K562 (cell line): ENCODE measurements around the gene PSMD9. TPM values are rescaled to one million over a fixed set of nuclear protein-coding genes. Genes with fewer than 3 reads are reported as not detected.

Source experiments
- ARNT ChIP-seq, 2 experiments: fragments of 450-650 bp; IDR thresholded peaks; 2 replicates each; pipeline ENCODE4 v1.6.1; 2016; ENCODE audit warnings: mild to moderate bottlenecking in 1 of 2
- BRD4 ChIP-seq: fragments of 200-600 bp; sonication (generic); IDR thresholded peaks from 2 replicates; pipeline ENCODE4 v1.6.1; 2017; ENCODE audit warnings: inconsistent platforms
- CBX1 ChIP-seq: sonication (generic); IDR thresholded peaks from 2 replicates; pipeline ENCODE4 v1.6.1; 2016; ENCODE audit warnings: antibody characterized with exemption, low read depth, mild to moderate bottlenecking
- HDAC3 ChIP-seq: fragments of 450-650 bp; IDR thresholded peaks from 2 replicates; pipeline ENCODE4 v1.6.1; 2018; ENCODE audit warnings: borderline replicate concordance, mild to moderate bottlenecking, moderate library complexity; ENCODE audit not compliant: partially characterized antibody
- KLF10 ChIP-seq: fragments of 250-450 bp; sonication (Bioruptor Pico); IDR thresholded peaks from 2 replicates; pipeline ENCODE4 v1.6.1; 2021; ENCODE audit warnings: matching md5 sums
- MEF2D ChIP-seq: conservative IDR thresholded peaks from 2 replicates; pipeline ENCODE4 v1.6.1; 2016; ENCODE audit warnings: low read depth, missing genetic modification characterization, missing compliant biosample characterization
- XRCC5 ChIP-seq: fragments of 200-400 bp; formaldehyde crosslinking; IDR thresholded peaks from 2 replicates; pipeline ENCODE4 v1.6.1; 2017; ENCODE audit warnings: low read depth, mild to moderate bottlenecking, low read length
- ZNF124 ChIP-seq: sonication (generic); formaldehyde crosslinking; IDR thresholded peaks from 2 replicates; pipeline ENCODE4 v1.8.1; 2022; ENCODE audit warnings: missing genetic modification reagents
- ZNF263 ChIP-seq: sonication (generic); formaldehyde crosslinking; IDR thresholded peaks from 2 replicates; pipeline ENCODE4 v1.8.0; 2022; ENCODE audit warnings: mild to moderate bottlenecking, missing genetic modification reagents, borderline replicate concordance
- ZNF668 ChIP-seq: fragments of 250-450 bp; sonication (Bioruptor Pico); IDR thresholded peaks from 2 replicates; pipeline ENCODE4 v1.8.0; 2022; ENCODE audit warnings: mild to moderate bottlenecking, inconsistent platforms
- ZNF75A ChIP-seq: fragments of 450-650 bp; formaldehyde crosslinking; IDR thresholded peaks from 2 replicates; pipeline ENCODE4 v1.4.0; 2020; ENCODE audit warnings: mild to moderate bottlenecking
- polyA plus RNA-seq, 8 experiments: library from polyadenylated mRNA; depleted of rRNA in 4 of 8; stranded (reverse) in 5 of 8; unstranded in 3 of 8; fragments of >200 nt; fragmentation: Nextera tagmentation in 2 of 8; fragmentation: Illumina TruSeq in 1 of 8; extraction: Ambion mirVana in 2 of 8; extraction: Trizol in 1 of 8; gene quantifications; 2 replicates each; pipeline versions ENCODE4 v1.2.1 to v1.2.3, GENCODE V29; 2011 to 2014; ENCODE audit warnings: inconsistent platforms in 1 of 8, missing spikeins in 1 of 8
- total RNA-seq, 7 experiments: library from RNA; depleted of rRNA in 6 of 7; stranded (reverse); fragments of >200 nt in 6 of 7; fragmentation: Illumina TruSeq in 2 of 7; extraction: Trizol in 2 of 7; gene quantifications; 2 replicates each; pipeline versions ENCODE4 v1.2.1 to v1.2.3, GENCODE V29; 2011 to 2021; ENCODE audit warnings: low replicate concordance in 1 of 7
- TF ChIP-seq, protein P1 (sequence below), 2 experiments: fragments of 150-350 bp in 1 of 2; IDR thresholded peaks; 2 replicates each; pipeline ENCODE4 v1.6.1; 2012 to 2016; ENCODE audit warnings: low read depth in 2 of 2, low read length in 2 of 2, mild to moderate bottlenecking in 1 of 2, moderate library complexity in 1 of 2
- TF ChIP-seq, protein P2 (sequence below): fragments of 250-450 bp; sonication (Bioruptor Pico); IDR thresholded peaks from 2 replicates; pipeline ENCODE4 v1.5.1; 2021; ENCODE audit warnings: mild to moderate bottlenecking
- TF ChIP-seq, protein P3 (sequence below): fragments of 150-350 bp; conservative IDR thresholded peaks from 2 replicates; pipeline ENCODE4 v1.6.1; 2014; ENCODE audit warnings: low read length
- TF ChIP-seq, protein P4 (sequence below): sonication (generic); formaldehyde crosslinking; IDR thresholded peaks from 2 replicates; pipeline ENCODE4 v1.8.0; 2022; ENCODE audit warnings: mild to moderate bottlenecking, missing genetic modification reagents

The PSMD9 gene
- total and polyA plus RNA-seq, 9 of the 15 experiments (the other 6 are each of a cell fraction or from before 2014, with no cell fraction given): 12.2 to 143 (median 61.3) TPM

DNA sequence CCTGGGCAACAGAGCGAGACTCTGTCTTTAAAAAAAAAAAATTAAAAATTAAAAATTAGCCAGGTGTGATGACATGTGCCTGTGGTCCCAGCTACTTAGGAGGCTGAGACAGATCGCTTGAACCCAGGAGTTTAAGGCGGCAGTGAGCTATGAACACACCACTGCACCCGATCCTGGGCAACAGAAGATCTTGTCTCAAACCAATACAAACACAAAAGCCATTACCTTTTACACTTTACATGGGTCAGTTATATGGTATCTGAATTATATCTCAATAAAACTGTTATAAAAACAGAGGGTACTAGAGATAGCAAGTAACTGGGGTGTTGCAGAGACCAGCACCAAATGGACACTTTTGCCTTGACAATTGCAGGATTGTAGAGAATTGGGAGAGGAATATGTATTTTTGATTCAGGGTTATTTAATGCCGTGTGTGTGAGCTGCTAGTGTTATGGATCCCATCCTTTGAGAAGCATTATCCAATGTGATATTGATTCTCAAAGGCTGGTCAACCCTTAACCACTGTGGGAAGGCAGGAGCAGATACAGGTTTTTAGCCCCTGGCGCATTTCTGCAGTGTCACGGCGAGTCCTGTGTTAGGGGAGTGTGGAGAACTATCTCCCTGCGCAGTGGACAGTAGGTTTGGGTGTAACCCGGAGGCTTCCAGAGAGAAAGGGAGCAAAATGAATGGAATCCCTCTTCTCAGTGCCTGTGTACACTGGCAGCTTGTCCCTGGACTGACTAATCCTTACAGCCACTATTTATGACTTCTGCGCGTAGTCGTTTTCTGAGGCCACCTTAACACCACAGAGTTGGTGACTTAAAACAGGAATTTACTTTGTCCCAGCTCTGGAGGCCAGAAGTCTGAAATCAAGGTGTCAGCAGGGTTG, 4.3 kb downstream of the PSMD9 start (continued):
- TF ChIP-seq, protein P1, sequence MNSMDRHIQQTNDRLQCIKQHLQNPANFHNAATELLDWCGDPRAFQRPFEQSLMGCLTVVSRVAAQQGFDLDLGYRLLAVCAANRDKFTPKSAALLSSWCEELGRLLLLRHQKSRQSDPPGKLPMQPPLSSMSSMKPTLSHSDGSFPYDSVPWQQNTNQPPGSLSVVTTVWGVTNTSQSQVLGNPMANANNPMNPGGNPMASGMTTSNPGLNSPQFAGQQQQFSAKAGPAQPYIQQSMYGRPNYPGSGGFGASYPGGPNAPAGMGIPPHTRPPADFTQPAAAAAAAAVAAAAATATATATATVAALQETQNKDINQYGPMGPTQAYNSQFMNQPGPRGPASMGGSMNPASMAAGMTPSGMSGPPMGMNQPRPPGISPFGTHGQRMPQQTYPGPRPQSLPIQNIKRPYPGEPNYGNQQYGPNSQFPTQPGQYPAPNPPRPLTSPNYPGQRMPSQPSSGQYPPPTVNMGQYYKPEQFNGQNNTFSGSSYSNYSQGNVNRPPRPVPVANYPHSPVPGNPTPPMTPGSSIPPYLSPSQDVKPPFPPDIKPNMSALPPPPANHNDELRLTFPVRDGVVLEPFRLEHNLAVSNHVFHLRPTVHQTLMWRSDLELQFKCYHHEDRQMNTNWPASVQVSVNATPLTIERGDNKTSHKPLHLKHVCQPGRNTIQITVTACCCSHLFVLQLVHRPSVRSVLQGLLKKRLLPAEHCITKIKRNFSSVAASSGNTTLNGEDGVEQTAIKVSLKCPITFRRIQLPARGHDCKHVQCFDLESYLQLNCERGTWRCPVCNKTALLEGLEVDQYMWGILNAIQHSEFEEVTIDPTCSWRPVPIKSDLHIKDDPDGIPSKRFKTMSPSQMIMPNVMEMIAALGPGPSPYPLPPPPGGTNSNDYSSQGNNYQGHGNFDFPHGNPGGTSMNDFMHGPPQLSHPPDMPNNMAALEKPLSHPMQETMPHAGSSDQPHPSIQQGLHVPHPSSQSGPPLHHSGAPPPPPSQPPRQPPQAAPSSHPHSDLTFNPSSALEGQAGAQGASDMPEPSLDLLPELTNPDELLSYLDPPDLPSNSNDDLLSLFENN (IDR thresholded peaks at IDR 0.05; ENCODE audit: low read depth in 2 of 2, low read length in 2 of 2): no peak
- TF ChIP-seq, protein P2, sequence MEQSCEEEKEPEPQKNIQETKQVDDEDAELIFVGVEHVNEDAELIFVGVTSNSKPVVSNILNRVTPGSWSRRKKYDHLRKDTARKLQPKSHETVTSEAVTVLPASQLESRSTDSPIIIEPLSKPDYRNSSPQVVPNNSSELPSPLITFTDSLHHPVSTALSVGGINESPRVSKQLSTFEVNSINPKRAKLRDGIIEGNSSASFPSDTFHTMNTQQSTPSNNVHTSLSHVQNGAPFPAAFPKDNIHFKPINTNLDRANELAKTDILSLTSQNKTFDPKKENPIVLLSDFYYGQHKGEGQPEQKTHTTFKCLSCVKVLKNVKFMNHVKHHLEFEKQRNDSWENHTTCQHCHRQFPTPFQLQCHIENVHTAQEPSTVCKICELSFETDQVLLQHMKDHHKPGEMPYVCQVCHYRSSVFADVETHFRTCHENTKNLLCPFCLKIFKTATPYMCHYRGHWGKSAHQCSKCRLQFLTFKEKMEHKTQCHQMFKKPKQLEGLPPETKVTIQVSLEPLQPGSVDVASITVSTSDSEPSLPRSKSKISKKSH (CRISPR knock-in tag): no peak
- TF ChIP-seq, protein P3, sequence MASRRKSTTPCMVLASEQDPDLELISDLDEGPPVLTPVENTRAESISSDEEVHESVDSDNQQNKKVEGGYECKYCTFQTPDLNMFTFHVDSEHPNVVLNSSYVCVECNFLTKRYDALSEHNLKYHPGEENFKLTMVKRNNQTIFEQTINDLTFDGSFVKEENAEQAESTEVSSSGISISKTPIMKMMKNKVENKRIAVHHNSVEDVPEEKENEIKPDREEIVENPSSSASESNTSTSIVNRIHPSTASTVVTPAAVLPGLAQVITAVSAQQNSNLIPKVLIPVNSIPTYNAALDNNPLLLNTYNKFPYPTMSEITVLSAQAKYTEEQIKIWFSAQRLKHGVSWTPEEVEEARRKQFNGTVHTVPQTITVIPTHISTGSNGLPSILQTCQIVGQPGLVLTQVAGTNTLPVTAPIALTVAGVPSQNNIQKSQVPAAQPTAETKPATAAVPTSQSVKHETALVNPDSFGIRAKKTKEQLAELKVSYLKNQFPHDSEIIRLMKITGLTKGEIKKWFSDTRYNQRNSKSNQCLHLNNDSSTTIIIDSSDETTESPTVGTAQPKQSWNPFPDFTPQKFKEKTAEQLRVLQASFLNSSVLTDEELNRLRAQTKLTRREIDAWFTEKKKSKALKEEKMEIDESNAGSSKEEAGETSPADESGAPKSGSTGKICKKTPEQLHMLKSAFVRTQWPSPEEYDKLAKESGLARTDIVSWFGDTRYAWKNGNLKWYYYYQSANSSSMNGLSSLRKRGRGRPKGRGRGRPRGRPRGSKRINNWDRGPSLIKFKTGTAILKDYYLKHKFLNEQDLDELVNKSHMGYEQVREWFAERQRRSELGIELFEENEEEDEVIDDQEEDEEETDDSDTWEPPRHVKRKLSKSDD: no peak
- TF ChIP-seq MEF2D (tag): no peak
- no peak for TF ChIP-seq BRD4
- TF ChIP-seq XRCC5: peak; percentile 17; the same call in 1 of the 2 replicates
- TF ChIP-seq ZNF668 (CRISPR knock-in tag): no peak
- TF ChIP-seq ZNF75A (CRISPR knock-in tag): no peak
- TF ChIP-seq ZNF263 (CRISPR knock-in tag): no peak
- no peak for TF ChIP-seq KLF10
- no peak for TF ChIP-seq ARNT (IDR thresholded peaks at IDR 0.05)
- TF ChIP-seq CBX1: no peak
- no peak for TF ChIP-seq ZNF124 (CRISPR knock-in tag)
- no peak for TF ChIP-seq HDAC3
- TF ChIP-seq, protein P4, sequence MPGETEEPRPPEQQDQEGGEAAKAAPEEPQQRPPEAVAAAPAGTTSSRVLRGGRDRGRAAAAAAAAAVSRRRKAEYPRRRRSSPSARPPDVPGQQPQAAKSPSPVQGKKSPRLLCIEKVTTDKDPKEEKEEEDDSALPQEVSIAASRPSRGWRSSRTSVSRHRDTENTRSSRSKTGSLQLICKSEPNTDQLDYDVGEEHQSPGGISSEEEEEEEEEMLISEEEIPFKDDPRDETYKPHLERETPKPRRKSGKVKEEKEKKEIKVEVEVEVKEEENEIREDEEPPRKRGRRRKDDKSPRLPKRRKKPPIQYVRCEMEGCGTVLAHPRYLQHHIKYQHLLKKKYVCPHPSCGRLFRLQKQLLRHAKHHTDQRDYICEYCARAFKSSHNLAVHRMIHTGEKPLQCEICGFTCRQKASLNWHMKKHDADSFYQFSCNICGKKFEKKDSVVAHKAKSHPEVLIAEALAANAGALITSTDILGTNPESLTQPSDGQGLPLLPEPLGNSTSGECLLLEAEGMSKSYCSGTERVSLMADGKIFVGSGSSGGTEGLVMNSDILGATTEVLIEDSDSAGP (CRISPR knock-in tag): peak; percentile 83
